Measurements from ENCODE around the gene RECQL.
"Not testable (repeated sequence)": the region's sequence is repeated elsewhere in the genome, so short reads cannot be mapped to it uniquely, and the experiment has no call there.

The RECQL gene

GRCh38 chr12:21502872-21503271 lies 1.4 kb upstream of the RECQL start:
- DNase-seq (ENCODE audit: low spot score), result no peak
- no peak for FAIRE-seq

- no peak for DNase-seq (ENCODE audit: low spot score)
- FAIRE-seq, result no peak
Observed at GRCh38 chr12:21502164-21502496, 695 bp upstream of the RECQL start.

DNA sequence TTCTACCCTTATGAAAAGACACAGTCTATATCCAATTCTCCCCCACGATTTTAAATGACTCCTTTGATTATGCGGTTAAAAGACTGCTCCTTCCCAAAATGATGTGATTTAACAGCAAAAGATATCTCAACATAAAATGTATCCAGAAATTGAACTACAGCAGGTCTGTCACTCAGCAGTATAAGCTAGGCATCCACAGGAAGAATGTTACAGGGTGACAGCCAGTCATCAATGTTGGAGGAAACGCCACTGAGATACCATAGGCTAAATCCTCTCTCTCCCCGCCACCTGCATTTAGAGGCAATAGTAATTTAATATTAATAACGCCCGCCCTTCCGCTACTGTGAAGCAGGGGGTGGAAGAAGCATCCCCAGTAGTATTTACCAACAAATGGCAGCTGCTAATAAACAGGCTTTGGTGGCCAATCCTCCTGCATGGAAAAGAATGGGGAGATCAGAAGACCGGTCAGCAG lies 613 bp downstream of the RECQL start:
- FAIRE-seq, result no peak
- no peak for DNase-seq (ENCODE audit: low spot score)

GRCh38 chr12:21499765-21500164 lies 1.7 kb downstream of the RECQL start:
- FAIRE-seq (no peak), DNase-seq (ENCODE audit: low spot score) (no peak)

DNA sequence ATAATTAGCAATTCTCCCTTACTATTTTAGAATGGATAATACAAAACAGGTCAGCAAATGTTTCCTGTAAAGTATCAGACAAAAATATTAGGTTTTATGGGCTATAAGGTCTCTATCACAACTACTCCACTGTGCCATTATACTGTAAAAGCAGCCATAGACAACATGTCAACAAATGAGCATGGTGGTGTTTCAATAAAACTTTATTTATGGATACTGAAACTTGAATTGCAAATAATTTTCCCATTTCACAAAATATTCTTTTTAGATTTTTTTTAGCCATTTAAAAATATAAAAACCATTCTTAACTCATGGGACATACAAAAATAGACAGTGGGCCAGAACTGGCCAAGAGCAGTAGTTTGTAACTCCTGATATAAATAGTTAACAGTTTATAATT lies 15.4 kb downstream of the RECQL start:
- DNase-seq (ENCODE audit: low spot score), result no peak
- no peak for FAIRE-seq

- DNase-seq (ENCODE audit: low spot score), result no peak
Observed at GRCh38 chr12:21483531-21483930, 17.9 kb downstream of the RECQL start.

DNA sequence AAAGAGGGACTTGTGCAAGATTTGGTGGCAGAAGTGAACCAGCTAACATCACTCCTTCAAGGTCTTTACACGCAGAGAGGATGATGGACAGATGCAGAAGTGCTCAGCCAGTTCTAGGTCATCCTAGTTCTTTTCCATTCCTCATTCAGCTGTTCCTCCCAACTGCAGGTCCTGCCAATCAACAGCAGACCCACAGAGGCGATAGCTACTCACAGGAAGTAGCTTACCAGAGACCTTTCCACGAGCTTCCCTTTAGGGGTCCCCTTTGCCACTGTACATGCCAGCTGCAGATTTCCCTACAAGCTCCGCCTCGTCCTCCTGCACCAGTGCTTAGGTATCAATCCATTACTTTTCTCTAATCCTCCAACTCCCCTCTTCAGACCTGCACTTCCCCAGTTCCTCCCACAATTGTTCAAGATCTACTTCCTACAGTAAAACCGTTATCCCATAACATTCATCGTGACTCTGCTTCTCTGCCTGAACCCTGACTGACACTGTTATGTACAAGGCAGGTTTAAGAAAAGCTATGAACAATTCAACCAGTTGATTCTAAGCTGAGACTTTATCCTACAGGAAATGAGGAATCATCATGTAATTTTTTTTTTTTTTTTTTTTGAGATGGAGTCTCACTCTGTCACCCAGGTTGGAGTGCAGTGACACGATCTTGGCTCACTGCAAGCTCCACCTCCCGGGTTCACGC lies 22.5 kb downstream of the RECQL start:
- DNase-seq (ENCODE audit: low spot score) (no peak), FAIRE-seq (no peak)

More at GRCh38 chr12:21483531-21483930, 17.9 kb downstream of the RECQL start:
- FAIRE-seq, result no peak

DNA sequence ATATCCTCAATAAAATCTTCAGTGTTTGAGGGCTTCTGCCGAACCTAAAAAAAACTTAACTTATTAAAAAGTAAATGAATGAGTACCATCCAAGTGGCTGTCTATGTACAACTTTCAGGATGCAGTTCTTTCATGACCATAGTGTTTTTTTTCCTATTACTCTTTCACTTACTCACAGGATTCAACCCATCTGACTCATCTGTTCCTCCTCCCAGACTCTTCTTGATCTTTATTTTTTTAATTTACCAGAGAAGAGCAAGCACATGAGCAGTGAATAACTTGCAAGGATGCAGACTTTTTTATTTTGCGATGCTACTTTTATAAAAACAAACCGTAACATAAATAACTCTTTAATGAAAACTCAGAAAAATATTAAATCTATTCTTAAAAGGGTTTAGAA lies 24.5 kb downstream of the RECQL start:
- no peak for DNase-seq (ENCODE audit: low spot score)

GRCh38 chr12:21475552-21475951 lies 25.9 kb downstream of the RECQL start:
- no peak for FAIRE-seq
- no peak for DNase-seq (ENCODE audit: low spot score)

More for the DNA sequence above, 24.5 kb downstream of the RECQL start:
- FAIRE-seq, result no peak

GRCh38 chr12:21472197-21472823 lies 29.1 kb downstream of the RECQL start:
- DNase-seq (ENCODE audit: low spot score), result no peak
- no peak for FAIRE-seq

GRCh38 chr12:21471294-21471693 lies 30.1 kb downstream of the RECQL start:
- no peak for FAIRE-seq
- DNase-seq (ENCODE audit: low spot score), result no peak

DNA sequence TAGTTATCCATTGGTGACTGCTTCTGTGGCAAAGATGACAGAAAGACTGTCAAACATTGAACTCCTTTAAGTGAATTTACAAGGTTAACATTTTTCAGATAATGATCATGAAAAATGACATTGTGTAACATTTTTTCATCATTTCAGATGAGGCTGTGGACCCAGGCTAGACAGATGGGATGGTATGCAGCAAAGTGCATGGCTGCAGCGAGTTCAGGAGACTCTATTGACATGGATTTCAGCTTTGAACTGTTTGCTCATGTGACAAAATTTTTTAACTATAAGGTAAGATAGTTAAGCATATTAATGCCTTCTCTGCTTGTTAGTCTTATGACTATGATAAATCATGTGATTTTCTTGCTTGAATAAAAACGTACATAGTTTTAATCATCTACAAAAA lies 34.1 kb downstream of the RECQL start:
- not testable (repeated sequence) for DNase-seq (ENCODE audit: low spot score); FAIRE-seq

- FAIRE-seq (no peak), DNase-seq (ENCODE audit: low spot score) (no peak)
Observed at GRCh38 chr12:21459474-21459873, 42.0 kb downstream of the RECQL start.

GRCh38 chr12:21456291-21456780 lies 45.1 kb downstream of the RECQL start:
- DNase-seq (ENCODE audit: low spot score), result no peak
- FAIRE-seq, result no peak

DNA sequence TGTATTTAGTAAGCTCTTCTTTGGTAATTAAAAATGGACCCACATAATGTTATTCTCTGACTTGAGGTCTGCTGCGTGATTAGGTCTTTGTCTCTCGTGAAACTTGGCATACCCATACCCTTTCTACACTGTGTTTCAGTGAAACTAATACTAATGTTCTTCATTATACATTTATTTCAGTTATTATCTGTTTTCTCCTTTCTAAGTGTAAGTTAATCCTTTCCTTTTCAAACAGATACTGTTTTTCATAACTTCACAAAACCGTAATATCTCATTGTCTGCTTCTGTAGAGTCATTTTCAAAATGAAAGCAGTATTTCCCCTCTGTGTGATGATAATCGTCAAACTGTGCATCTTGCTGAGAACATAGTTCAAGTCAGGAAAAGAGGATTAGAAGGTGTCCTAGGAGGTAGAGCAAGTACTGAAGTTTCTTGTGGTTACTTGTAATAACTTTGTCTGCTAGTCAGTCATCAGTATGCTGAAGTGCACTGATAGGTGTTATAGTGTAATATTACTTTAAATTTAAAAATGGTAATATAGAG lies 48.1 kb downstream of the RECQL start:
- no peak for DNase-seq (ENCODE audit: low spot score)
- no peak for FAIRE-seq

- DNase-seq (ENCODE audit: low spot score) (no peak), FAIRE-seq (no peak)
Observed at GRCh38 chr12:21451529-21451928, 49.9 kb downstream of the RECQL start.

DNA sequence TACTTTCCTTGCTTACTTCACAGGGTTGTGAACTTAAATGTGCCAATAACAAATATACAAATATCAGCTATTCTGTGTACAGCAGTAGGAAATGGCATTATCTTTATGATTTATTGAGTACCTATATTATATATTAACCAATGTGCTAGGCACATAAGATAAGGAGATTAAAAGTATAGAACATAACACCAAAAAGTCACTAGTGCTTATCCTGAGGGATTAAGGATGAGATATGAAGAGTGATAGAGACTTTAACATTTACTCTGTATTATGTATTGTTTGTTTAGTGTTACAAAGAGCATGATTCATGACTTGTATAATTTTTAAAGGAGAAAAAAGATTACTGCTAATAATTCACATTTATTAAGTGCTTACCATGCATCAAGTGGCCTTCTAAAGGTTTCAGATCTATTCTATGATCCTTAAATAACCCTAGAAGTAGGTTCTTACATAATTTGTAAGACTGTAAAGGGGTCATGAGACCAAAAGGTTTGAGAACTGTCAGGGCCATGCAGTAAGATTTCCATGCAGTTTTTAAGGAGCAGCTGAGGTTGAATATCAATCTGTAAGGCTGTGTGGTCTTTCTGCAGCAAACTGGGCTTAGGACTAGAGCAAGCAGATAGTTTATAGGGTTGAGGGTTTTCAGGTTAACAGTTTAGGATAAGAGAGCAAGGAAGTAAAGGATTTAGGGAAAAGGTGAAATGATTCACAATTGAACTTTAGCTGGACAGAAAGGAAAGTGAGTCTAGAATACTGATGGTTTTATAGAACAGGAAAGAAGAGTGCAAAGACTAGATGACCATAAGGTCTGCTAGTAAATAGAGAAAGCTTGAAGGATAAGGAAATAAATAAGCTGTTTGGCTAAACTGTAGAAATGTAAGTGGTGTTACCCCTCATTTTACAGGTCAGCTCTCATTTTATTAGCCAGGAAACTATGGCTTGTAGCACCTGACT lies 57.0 kb downstream of the RECQL start:
- FAIRE-seq (no peak), DNase-seq (ENCODE audit: low spot score) (no peak)

DNA sequence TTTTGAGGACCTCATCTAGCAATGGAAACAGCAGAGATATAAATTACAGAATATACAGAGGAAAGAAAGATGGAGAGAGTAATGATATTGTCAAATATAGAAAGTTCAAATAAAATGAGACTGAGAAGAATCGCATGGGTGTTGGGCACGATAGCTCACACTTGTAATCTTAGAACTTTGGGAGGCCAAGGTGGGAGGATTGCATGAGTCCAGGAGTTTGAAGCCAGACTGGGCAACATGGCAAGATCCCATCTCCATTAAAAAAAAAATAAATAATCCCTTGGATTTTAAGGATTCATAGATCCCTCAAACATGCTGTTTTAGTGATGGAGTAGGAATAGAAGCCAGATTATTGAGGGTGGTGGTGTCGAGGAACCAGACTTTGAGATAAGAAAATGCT lies 62.1 kb downstream of the RECQL start:
- FAIRE-seq (no peak), DNase-seq (ENCODE audit: low spot score) (no peak)

DNA sequence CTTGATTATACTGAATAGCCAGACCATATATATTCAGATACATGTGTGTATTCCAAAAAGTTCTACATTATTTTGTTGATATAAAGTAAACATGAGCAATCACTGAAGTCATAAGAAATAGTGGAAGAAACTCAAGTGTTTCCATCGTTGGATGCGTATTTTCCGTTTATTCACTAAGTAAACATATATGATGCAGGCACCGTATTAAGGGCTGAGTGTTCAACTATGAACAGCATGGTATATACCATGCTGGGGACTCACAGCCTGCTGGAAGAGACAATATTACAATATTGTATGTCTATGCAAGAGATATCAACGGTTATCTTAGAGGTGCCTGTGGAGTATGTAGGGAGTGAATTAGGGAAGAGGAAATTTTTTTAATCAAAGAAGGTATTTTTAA lies 62.8 kb downstream of the RECQL start:
- DNase-seq (ENCODE audit: low spot score) (no peak), FAIRE-seq (no peak)

DNA sequence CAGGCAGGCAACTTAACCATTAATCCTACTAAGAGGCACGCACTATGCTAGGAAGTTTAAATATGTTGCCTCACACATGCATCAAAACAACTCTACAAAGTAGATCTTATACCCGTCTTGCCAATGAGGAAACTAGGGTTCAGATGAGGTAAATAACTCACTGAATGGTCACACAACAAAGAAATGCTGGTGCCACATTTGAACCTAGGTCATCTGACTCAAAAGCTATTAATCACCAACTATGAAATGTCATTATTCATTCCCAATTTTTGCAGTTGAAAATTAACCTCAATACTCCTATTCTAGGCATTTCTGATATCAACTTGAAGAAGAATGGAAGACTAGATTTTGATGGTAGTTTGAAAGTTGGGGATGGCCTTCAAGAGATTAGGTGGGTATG lies 66.7 kb downstream of the RECQL start:
- no peak for DNase-seq (ENCODE audit: low spot score)
- no peak for FAIRE-seq

DNA sequence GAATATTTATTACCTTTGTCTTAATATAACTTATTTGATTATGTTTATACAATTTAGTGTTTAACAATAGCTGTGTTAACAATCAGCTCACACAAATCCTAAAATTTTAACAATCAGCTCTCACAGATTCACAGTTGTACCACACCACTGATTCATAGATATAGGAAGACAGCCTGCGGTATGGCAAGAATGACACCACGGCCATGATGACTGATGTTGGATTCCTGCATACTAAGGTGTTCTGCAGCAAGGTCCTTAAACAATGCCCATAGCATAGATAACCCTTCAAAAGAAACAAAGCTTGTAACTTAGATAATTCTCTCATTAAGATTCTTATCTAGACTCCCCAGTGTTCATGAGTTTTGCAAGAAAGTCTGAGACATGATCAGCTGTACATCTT lies 67.9 kb downstream of the RECQL start:
- FAIRE-seq, result no peak
- no peak for DNase-seq (ENCODE audit: low spot score)

DNA sequence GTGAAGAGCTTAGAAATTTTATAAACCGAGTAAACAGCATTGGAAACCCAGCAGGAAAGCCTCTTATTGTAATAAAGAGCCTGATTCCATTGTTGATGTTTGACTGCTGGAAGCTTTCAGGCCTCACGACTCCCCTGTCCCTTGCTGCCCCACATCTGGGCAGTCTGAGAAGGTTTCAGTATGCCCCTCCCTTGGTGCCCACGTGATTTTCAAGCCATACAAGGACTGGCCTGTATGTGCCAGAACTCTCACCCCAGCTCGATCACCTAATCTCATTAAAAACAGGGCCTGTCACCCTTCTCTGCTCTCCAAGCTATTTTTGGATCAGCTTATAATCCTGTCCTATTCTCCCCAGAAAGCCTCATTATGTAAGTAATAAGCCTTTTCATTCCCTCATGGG lies 71.4 kb downstream of the RECQL start:
- FAIRE-seq (no peak), DNase-seq (ENCODE audit: low spot score) (no peak)

Data from RCC 7860 (cell line).